WTC11 (cell line): Measurements from ENCODE around the gene RETREG2.

Source experiments
- ETV6 ChIP-seq: sonication (generic); formaldehyde crosslinking; IDR thresholded peaks from 2 replicates; pipeline ENCODE4 v1.8.1; 2022; ENCODE audit warnings: mild to moderate bottlenecking, missing genetic modification reagents
- GRHL2 ChIP-seq: fragments of 250-450 bp; sonication (Bioruptor Pico); IDR thresholded peaks from 2 replicates; pipeline ENCODE4 v1.8.0; 2022; ENCODE audit warnings: mild to moderate bottlenecking, moderate library complexity; ENCODE audit not compliant: insufficient replicate concordance, severe bottlenecking
- MYBL2 ChIP-seq: sonication (generic); formaldehyde crosslinking; IDR thresholded peaks from 2 replicates; pipeline ENCODE4 v1.8.1; 2023; ENCODE audit warnings: mild to moderate bottlenecking, moderate library complexity, missing genetic modification reagents
- NR2C2 ChIP-seq: sonication (generic); formaldehyde crosslinking; IDR thresholded peaks from 2 replicates; pipeline ENCODE4 v1.8.0; 2022; ENCODE audit warnings: mild to moderate bottlenecking, missing genetic modification reagents
- TEAD4 ChIP-seq: sonication (generic); formaldehyde crosslinking; IDR thresholded peaks from 2 replicates; pipeline ENCODE4 v1.8.0; 2022; ENCODE audit warnings: mild to moderate bottlenecking, missing genetic modification reagents
- TF ChIP-seq, protein P1 (sequence below): fragments of 200-600 bp; IDR thresholded peaks from 2 replicates; pipeline ENCODE4 v1.8.0; 2022; ENCODE audit warnings: antibody characterized with exemption
- TF ChIP-seq, protein P2 (sequence below): sonication (generic); formaldehyde crosslinking; IDR thresholded peaks from 2 replicates; pipeline ENCODE4 v1.8.1; 2023; ENCODE audit warnings: mild to moderate bottlenecking, missing genetic modification reagents, moderate library complexity
- TF ChIP-seq, protein P3 (sequence below): sonication (generic); formaldehyde crosslinking; IDR thresholded peaks from 2 replicates; pipeline ENCODE4 v1.8.0; 2022; ENCODE audit warnings: mild to moderate bottlenecking, missing genetic modification reagents
- TF ChIP-seq, protein P4 (sequence below): sonication (generic); formaldehyde crosslinking; IDR thresholded peaks from 2 replicates; pipeline ENCODE4 v1.8.1; 2022; ENCODE audit warnings: mild to moderate bottlenecking, moderate library complexity, missing genetic modification reagents

DNA sequence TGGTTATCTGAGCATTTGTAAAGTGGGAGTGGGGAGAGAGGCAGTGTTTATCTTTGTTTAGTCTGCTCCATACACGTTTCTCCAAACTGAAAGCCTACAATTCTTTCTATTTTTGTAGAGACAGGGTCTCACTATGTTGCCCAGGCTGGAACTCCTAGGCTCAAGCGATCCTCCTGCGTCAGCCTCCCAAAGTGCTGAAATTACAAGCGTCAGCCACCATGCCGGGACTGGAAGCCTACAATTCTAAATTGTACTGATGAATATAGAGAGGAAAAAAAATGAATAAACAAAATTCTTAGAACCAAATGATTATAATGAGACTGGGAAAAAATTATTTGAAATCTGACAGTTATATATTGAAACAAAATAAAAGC is 27.1 kb downstream of the RETREG2 start:
- TF ChIP-seq MYBL2 (CRISPR knock-in tag) (no peak), GRHL2 (CRISPR knock-in tag) (no peak), ETV6 (CRISPR knock-in tag) (no peak), TEAD4 (no peak), NR2C2 (no peak)
- TF ChIP-seq, protein P1, sequence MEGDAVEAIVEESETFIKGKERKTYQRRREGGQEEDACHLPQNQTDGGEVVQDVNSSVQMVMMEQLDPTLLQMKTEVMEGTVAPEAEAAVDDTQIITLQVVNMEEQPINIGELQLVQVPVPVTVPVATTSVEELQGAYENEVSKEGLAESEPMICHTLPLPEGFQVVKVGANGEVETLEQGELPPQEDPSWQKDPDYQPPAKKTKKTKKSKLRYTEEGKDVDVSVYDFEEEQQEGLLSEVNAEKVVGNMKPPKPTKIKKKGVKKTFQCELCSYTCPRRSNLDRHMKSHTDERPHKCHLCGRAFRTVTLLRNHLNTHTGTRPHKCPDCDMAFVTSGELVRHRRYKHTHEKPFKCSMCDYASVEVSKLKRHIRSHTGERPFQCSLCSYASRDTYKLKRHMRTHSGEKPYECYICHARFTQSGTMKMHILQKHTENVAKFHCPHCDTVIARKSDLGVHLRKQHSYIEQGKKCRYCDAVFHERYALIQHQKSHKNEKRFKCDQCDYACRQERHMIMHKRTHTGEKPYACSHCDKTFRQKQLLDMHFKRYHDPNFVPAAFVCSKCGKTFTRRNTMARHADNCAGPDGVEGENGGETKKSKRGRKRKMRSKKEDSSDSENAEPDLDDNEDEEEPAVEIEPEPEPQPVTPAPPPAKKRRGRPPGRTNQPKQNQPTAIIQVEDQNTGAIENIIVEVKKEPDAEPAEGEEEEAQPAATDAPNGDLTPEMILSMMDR: no peak
- TF ChIP-seq, protein P2, sequence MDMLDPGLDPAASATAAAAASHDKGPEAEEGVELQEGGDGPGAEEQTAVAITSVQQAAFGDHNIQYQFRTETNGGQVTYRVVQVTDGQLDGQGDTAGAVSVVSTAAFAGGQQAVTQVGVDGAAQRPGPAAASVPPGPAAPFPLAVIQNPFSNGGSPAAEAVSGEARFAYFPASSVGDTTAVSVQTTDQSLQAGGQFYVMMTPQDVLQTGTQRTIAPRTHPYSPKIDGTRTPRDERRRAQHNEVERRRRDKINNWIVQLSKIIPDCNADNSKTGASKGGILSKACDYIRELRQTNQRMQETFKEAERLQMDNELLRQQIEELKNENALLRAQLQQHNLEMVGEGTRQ (CRISPR knock-in tag): no peak
- TF ChIP-seq, protein P3, sequence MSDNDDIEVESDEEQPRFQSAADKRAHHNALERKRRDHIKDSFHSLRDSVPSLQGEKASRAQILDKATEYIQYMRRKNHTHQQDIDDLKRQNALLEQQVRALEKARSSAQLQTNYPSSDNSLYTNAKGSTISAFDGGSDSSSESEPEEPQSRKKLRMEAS: no peak
- TF ChIP-seq, protein P4, sequence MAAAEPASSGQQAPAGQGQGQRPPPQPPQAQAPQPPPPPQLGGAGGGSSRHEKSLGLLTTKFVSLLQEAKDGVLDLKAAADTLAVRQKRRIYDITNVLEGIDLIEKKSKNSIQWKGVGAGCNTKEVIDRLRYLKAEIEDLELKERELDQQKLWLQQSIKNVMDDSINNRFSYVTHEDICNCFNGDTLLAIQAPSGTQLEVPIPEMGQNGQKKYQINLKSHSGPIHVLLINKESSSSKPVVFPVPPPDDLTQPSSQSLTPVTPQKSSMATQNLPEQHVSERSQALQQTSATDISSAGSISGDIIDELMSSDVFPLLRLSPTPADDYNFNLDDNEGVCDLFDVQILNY: no peak
